HepG2 (cell line): ENCODE measurements around the gene HOXA7. TPM values are rescaled to one million over a fixed set of nuclear protein-coding genes. Genes with fewer than 3 reads are reported as not detected.

Experiments used
- AGO1 ChIP-seq: fragments of 200-400 bp; formaldehyde crosslinking; IDR thresholded peaks from 2 replicates; pipeline ENCODE4 v1.6.1; 2017; ENCODE audit warnings: mild to moderate bottlenecking, low read depth, low read length, moderate library complexity; ENCODE audit not compliant: poor library complexity, severe bottlenecking
- BCLAF1 ChIP-seq: fragments of 450-650 bp; IDR thresholded peaks from 2 replicates; pipeline ENCODE4 v1.6.1; 2017; ENCODE audit warnings: mild to moderate bottlenecking
- HIVEP1 ChIP-seq: sonication (generic); formaldehyde crosslinking; IDR thresholded peaks from 2 replicates; pipeline ENCODE4 v1.4.0; 2020; ENCODE audit warnings: mild to moderate bottlenecking, missing genetic modification reagents
- KDM5B ChIP-seq: sonication (generic); formaldehyde crosslinking; IDR thresholded peaks from 2 replicates; pipeline ENCODE4 v1.4.0; 2020; ENCODE audit warnings: missing genetic modification reagents, mild to moderate bottlenecking, borderline replicate concordance
- MYC ChIP-seq: sonication (generic); formaldehyde crosslinking; IDR thresholded peaks from 2 replicates; pipeline ENCODE4 v1.9.0; 2021; ENCODE audit warnings: missing genetic modification reagents, borderline replicate concordance
- NCOR1 ChIP-seq: fragments of 200-600 bp; sonication (generic); IDR thresholded peaks from 2 replicates; pipeline ENCODE4 v1.7.0; 2017; ENCODE audit warnings: antibody characterized with exemption, low read length, borderline replicate concordance
- SMYD3 ChIP-seq: sonication (generic); formaldehyde crosslinking; IDR thresholded peaks from 2 replicates; pipeline ENCODE4 v1.8.1; 2023; ENCODE audit warnings: mild to moderate bottlenecking, missing genetic modification reagents
- SP2 ChIP-seq: sonication (generic); formaldehyde crosslinking; IDR thresholded peaks from 2 replicates; pipeline ENCODE4 v1.5.1; 2020; ENCODE audit warnings: mild to moderate bottlenecking, missing genetic modification reagents
- YEATS2 ChIP-seq: sonication (generic); formaldehyde crosslinking; IDR thresholded peaks from 2 replicates; pipeline ENCODE4 v1.4.0; 2020; ENCODE audit warnings: missing genetic modification reagents, borderline replicate concordance
- ZFP90 ChIP-seq: sonication (generic); formaldehyde crosslinking; IDR thresholded peaks from 2 replicates; pipeline ENCODE4 v1.8.0; 2022; ENCODE audit warnings: missing genetic modification reagents, mild to moderate bottlenecking, inconsistent platforms, borderline replicate concordance
- ZNF101 ChIP-seq: sonication (generic); formaldehyde crosslinking; IDR thresholded peaks from 2 replicates; pipeline ENCODE4 v1.4.0; 2020; ENCODE audit warnings: mild to moderate bottlenecking, low read depth, missing genetic modification reagents, borderline replicate concordance
- ZNF318 ChIP-seq: sonication (generic); formaldehyde crosslinking; IDR thresholded peaks from 2 replicates; pipeline ENCODE4 v1.4.0; 2020; ENCODE audit warnings: mild to moderate bottlenecking, missing genetic modification reagents
- ZNF556 ChIP-seq: sonication (generic); formaldehyde crosslinking; IDR thresholded peaks from 2 replicates; pipeline ENCODE4 v1.4.0; 2020; ENCODE audit warnings: mild to moderate bottlenecking, missing genetic modification reagents, borderline replicate concordance
- ZNF616 ChIP-seq: sonication (generic); formaldehyde crosslinking; IDR thresholded peaks from 2 replicates; pipeline ENCODE4 v1.5.0; 2020; ENCODE audit warnings: low read depth, mild to moderate bottlenecking, missing genetic modification reagents
- ZNF629 ChIP-seq: sonication (generic); formaldehyde crosslinking; conservative IDR thresholded peaks from 2 replicates; pipeline ENCODE4 v1.5.0; 2020; ENCODE audit warnings: missing genetic modification reagents
- ZNF674 ChIP-seq: sonication (generic); formaldehyde crosslinking; IDR thresholded peaks from 2 replicates; pipeline ENCODE4 v1.5.0; 2020; ENCODE audit warnings: low read depth, mild to moderate bottlenecking, missing genetic modification reagents
- ZNF703 ChIP-seq: sonication (generic); formaldehyde crosslinking; IDR thresholded peaks from 2 replicates; pipeline ENCODE4 v1.5.1; 2020; ENCODE audit warnings: missing genetic modification reagents, mild to moderate bottlenecking, moderate library complexity, borderline replicate concordance
- polyA plus RNA-seq, 8 experiments: library from polyadenylated mRNA; depleted of rRNA in 3 of 8; stranded (reverse) in 7 of 8; unstranded in 1 of 8; fragments of >200 nt; fragmentation: Illumina TruSeq in 4 of 8; extraction: Trizol in 4 of 8; gene quantifications; 2 replicates each; pipeline versions ENCODE4 v1.2.1 to v1.2.3, GENCODE V29; 2011 to 2016; ENCODE audit warnings: low read depth in 4 of 8, missing spikeins in 1 of 8, mixed read lengths in 1 of 8; ENCODE audit not compliant: insufficient read depth in 1 of 8
- total RNA-seq, 5 experiments: library from RNA; depleted of rRNA; stranded (reverse); fragments of >200 nt; fragmentation: Illumina TruSeq; extraction: Trizol; gene quantifications; 2 replicates each; pipeline ENCODE4 v1.2.3, GENCODE V29; 2016; ENCODE audit warnings: low read depth in 1 of 5

The HOXA7 gene
- total and polyA plus RNA-seq, 2 of the 13 experiments (the other 11 are each of a cell fraction or from before 2014, with no cell fraction given), result 0.05 TPM; not detected in 1

- TF ChIP-seq BCLAF1 (no peak), SP2 (CRISPR knock-in tag) (no peak), YEATS2 (CRISPR knock-in tag) (no peak), ZNF616 (CRISPR knock-in tag) (no peak), SMYD3 (CRISPR knock-in tag) (no peak), ZNF318 (CRISPR knock-in tag) (no peak), NCOR1 (no peak), AGO1 (no peak), ZNF556 (0 out of 2 replicates have a peak, but pooled peaks have one; percentile 10), ZNF629 (no peak), KDM5B (CRISPR knock-in tag) (peak; percentile 82; the same call in 1 of the 2 replicates), ZNF674 (no peak), HIVEP1 (CRISPR knock-in tag) (no peak), ZNF101 (no peak), ZFP90 (CRISPR knock-in tag) (no peak; the same call in 1 of the 2 replicates), ZNF703 (no peak; the same call in 1 of the 2 replicates), MYC (CRISPR knock-in tag) (peak; percentile 46; the same call in 1 of the 2 replicates)
Observed at GRCh38 chr7:27150568-27151340, 5.7 kb downstream of the HOXA7 start (continued).
